HG03159 (cell line): ENCODE results near the gene FUT7.
A peak's percentile ranks its signal among the peaks of the same experiment; 100 is the strongest.
"Not testable (repeated sequence)": the region's sequence is repeated elsewhere in the genome, so short reads cannot be mapped to it uniquely, and the experiment has no call there.

Experiments
- ATAC-seq: cut with Tn5 transposase; IDR thresholded peaks from one replicate; pipeline ENCODE4 v1.9.1; 2021; ENCODE audit warnings: mild to moderate bottlenecking, moderate library complexity; ENCODE audit not compliant: unreplicated experiment

FUT7 gene

GRCh38 chr9:137006116-137007003, 25.5 kb downstream of the FUT7 start:
- ATAC-seq: no peak

- ATAC-seq: not testable (repeated sequence)
Measured at GRCh38 chr9:137004285-137004684, 27.6 kb downstream of the FUT7 start.

- ATAC-seq: no peak
Measured at GRCh38 chr9:137002646-137003041, 29.2 kb downstream of the FUT7 start.

GRCh38 chr9:137001857-137002645, 29.8 kb downstream of the FUT7 start:
- ATAC-seq: no peak

- peak; percentile 81 for ATAC-seq
Measured at GRCh38 chr9:137000177-137000930, 31.5 kb downstream of the FUT7 start.

GRCh38 chr9:136997830-136998234, 34.1 kb downstream of the FUT7 start:
- ATAC-seq: no peak

GRCh38 chr9:136997371-136997770, 34.5 kb downstream of the FUT7 start:
- ATAC-seq: no peak

GRCh38 chr9:136996361-136997292, 35.3 kb downstream of the FUT7 start, which contains the start of gene CLIC3:
CLIC3 (minus strand) TSS chr9:136996568; CDS start chr9:136996543, 25 bp downstream.
- ATAC-seq: no peak

GRCh38 chr9:136995772-136996311, 36.0 kb downstream of the FUT7 start:
- no peak for ATAC-seq

GRCh38 chr9:136995362-136995761, 36.5 kb downstream of the FUT7 start:
- no peak for ATAC-seq

GRCh38 chr9:136994888-136995230, 37.0 kb downstream of the FUT7 start:
- ATAC-seq: no peak

GRCh38 chr9:136994180-136994887, 37.6 kb downstream of the FUT7 start:
- no peak for ATAC-seq

- ATAC-seq: no peak
Measured at GRCh38 chr9:136992819-136993369, 39.0 kb downstream of the FUT7 start.

GRCh38 chr9:136991993-136992818, 39.7 kb downstream of the FUT7 start, which contains the start of gene PAXX:
PAXX (plus strand) TSS chr9:136992422; CDS start chr9:136992444, 22 bp downstream.
- ATAC-seq: peak; percentile 79

GRCh38 chr9:136990242-136990911, 41.5 kb downstream of the FUT7 start:
- no peak for ATAC-seq

- ATAC-seq: no peak
Measured at GRCh38 chr9:136988872-136989271, 43.0 kb downstream of the FUT7 start.

GRCh38 chr9:136985853-136986252, 46.0 kb downstream of the FUT7 start:
- no peak for ATAC-seq
